HG02884 (cell line): Measurements from ENCODE around the gene TET3.

Experiments
- ATAC-seq: cut with Tn5 transposase; IDR thresholded peaks from one replicate; pipeline ENCODE4 v1.9.1; 2021; ENCODE audit warnings: mild to moderate bottlenecking, moderate library complexity; ENCODE audit not compliant: unreplicated experiment

TET3 gene

GRCh38 chr2:74002505-74003421 is 18.1 kb downstream of the TET3 start:
- peak; percentile 75 for ATAC-seq

- no peak for ATAC-seq
Observed at GRCh38 chr2:74003494-74004211, 18.9 kb downstream of the TET3 start.

GRCh38 chr2:74004212-74005182 is 19.8 kb downstream of the TET3 start:
- ATAC-seq = no peak

- no peak for ATAC-seq
Observed at GRCh38 chr2:74005786-74006185, 21.1 kb downstream of the TET3 start.

GRCh38 chr2:74006459-74006858 is 21.7 kb downstream of the TET3 start:
- ATAC-seq = no peak

- no peak for ATAC-seq
Observed at GRCh38 chr2:74007121-74007520, 22.4 kb downstream of the TET3 start.

GRCh38 chr2:74007711-74008110 is 23.0 kb downstream of the TET3 start:
- ATAC-seq = no peak

- no peak for ATAC-seq
Observed at GRCh38 chr2:74008761-74009395, 24.2 kb downstream of the TET3 start.

GRCh38 chr2:74009577-74009976 is 24.9 kb downstream of the TET3 start:
- ATAC-seq = no peak

GRCh38 chr2:74010087-74010541 is 25.4 kb downstream of the TET3 start:
- no peak for ATAC-seq

- no peak for ATAC-seq
Observed at GRCh38 chr2:74011246-74011645, 26.5 kb downstream of the TET3 start.

- no peak for ATAC-seq
Observed at GRCh38 chr2:74014813-74015212, 30.1 kb downstream of the TET3 start.

- no peak for ATAC-seq
Observed at GRCh38 chr2:74017223-74017622, 32.5 kb downstream of the TET3 start.

- ATAC-seq = no peak
Observed at GRCh38 chr2:74019516-74019915, 34.8 kb downstream of the TET3 start.

- ATAC-seq = no peak
Observed at GRCh38 chr2:74020702-74021406, 36.1 kb downstream of the TET3 start.

GRCh38 chr2:74021407-74021755 is 36.7 kb downstream of the TET3 start:
- ATAC-seq = no peak

- ATAC-seq = no peak
Observed at GRCh38 chr2:74024216-74024615, 39.5 kb downstream of the TET3 start.

GRCh38 chr2:74025971-74026612 is 41.4 kb downstream of the TET3 start:
- no peak for ATAC-seq

GRCh38 chr2:74026687-74027241 is 42.1 kb downstream of the TET3 start:
- no peak for ATAC-seq
